PC-3 (cell line): ENCODE data around the gene MCF2L2. TPM values are rescaled to one million over a fixed set of nuclear protein-coding genes. Genes with fewer than 3 reads are reported as not detected.

Source experiments
- total RNA-seq: library from RNA; depleted of rRNA; stranded (reverse); fragments of >200 nt; gene quantifications from 2 replicates; pipeline ENCODE4 v1.2.3, GENCODE V29; 2014; rRNA removed

MCF2L2 gene
- total RNA-seq, 1 experiment from 2014 or later: 3.6 TPM

Other genes with a start within 250 kb of the MCF2L2 start
- 22.9 and 29.2 TPM in 2 replicates for gene B3GNT5, start 175.4 kb downstream of the MCF2L2 start, total RNA-seq
- not detected in 2 replicates for gene KLHL6, start 127.1 kb upstream of the MCF2L2 start, total RNA-seq
- gene KLHL24, start 207.0 kb upstream of the MCF2L2 start, total RNA-seq: 7.4 and 10.0 TPM in 2 replicates